Measurements from ENCODE around the gene TGM1. TPM values are rescaled to one million over a fixed set of nuclear protein-coding genes. Genes with fewer than 3 reads are reported as not detected.

Gene TGM1
- total and polyA plus RNA-seq, 4 donors = 0.28 to 1.5 (median 0.76) TPM

DNA sequence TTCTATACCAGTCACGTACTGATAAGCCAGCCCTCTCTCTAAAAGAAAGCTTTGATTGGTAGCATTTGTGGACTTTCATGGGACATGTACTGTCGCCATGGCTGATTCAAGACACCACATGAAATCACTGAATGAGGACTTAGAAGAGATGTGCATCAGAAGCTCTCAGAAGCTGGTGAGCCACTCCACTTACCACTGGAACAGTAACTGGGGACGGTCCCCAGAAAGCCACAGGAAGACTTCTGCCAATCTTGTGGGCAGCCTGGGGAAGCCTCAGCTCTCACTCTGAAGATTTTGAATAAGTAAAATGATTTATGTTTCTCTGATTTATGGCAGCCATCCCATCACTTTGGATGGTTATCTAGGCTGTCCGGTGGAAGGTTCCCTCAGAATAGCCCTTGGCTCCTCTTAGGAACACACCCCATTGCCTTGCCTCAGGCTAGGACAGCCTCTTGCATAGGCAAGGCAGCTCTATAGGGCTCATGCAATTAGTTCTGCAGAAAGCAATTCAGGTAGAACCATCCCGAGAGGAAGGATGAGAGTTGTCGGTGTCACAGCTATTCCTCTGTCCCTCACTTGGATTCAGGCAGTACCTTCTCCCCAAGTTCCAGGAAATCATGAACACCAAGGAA, 26.8 kb upstream of the TGM1 start (continued):
- TF ChIP-seq REST (IDR thresholded peaks at IDR 0.05) (no peak), GABPA (IDR thresholded peaks at IDR 0.05 in 1 of 2, conservative IDR thresholded peaks at IDR 0.05 in 1 of 2) (no peak), HNF4A (conservative IDR thresholded peaks at IDR 0.05) (no peak), SP1 (IDR thresholded peaks at IDR 0.05) (no peak), JUND (IDR thresholded peaks at IDR 0.05) (no peak), YY1 (IDR thresholded peaks at IDR 0.05) (no peak), ATF3 (IDR thresholded peaks at IDR 0.05) (no peak)
- TF ChIP-seq, protein P1, sequence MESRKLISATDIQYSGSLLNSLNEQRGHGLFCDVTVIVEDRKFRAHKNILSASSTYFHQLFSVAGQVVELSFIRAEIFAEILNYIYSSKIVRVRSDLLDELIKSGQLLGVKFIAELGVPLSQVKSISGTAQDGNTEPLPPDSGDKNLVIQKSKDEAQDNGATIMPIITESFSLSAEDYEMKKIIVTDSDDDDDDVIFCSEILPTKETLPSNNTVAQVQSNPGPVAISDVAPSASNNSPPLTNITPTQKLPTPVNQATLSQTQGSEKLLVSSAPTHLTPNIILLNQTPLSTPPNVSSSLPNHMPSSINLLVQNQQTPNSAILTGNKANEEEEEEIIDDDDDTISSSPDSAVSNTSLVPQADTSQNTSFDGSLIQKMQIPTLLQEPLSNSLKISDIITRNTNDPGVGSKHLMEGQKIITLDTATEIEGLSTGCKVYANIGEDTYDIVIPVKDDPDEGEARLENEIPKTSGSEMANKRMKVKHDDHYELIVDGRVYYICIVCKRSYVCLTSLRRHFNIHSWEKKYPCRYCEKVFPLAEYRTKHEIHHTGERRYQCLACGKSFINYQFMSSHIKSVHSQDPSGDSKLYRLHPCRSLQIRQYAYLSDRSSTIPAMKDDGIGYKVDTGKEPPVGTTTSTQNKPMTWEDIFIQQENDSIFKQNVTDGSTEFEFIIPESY (IDR thresholded peaks at IDR 0.05) = no peak

GRCh38 chr14:24286996-24287395, 24.0 kb upstream of the TGM1 start:
- H3K36me3 ChIP-seq (ENCODE audit: control insufficient read depth in 4 of 4, insufficient read depth in 3 of 4, low read depth in 1 of 4, low read length in 3 of 4) = peaks cover 3 to 22% (median 12%) of the 10 kb centered on the region in 4 donors
- no peaks in the 10 kb centered on the region for H3K9me3 ChIP-seq (ENCODE audit: control insufficient read depth in 4 of 4, low read length in 3 of 4)
- H3K4me3 ChIP-seq (ENCODE audit: low read depth in 1 of 3, low read length in 3 of 3) = no peak overlapping the region
- H3K27me3 ChIP-seq (ENCODE audit: control insufficient read depth in 4 of 4, insufficient read depth in 4 of 4, low read length in 3 of 4) = no peaks in the 10 kb centered on the region
- 90% methylated on average over 5 of the region's 5 CpGs for WGBS
- H3K9ac ChIP-seq (ENCODE audit: low read depth in 1 of 2, low read length in 2 of 2) = no peak overlapping the region
- no peak overlapping the region for H3K27ac ChIP-seq (ENCODE audit: low read depth in 1 of 2, low read length in 2 of 2)
- TF ChIP-seq, protein P2, sequence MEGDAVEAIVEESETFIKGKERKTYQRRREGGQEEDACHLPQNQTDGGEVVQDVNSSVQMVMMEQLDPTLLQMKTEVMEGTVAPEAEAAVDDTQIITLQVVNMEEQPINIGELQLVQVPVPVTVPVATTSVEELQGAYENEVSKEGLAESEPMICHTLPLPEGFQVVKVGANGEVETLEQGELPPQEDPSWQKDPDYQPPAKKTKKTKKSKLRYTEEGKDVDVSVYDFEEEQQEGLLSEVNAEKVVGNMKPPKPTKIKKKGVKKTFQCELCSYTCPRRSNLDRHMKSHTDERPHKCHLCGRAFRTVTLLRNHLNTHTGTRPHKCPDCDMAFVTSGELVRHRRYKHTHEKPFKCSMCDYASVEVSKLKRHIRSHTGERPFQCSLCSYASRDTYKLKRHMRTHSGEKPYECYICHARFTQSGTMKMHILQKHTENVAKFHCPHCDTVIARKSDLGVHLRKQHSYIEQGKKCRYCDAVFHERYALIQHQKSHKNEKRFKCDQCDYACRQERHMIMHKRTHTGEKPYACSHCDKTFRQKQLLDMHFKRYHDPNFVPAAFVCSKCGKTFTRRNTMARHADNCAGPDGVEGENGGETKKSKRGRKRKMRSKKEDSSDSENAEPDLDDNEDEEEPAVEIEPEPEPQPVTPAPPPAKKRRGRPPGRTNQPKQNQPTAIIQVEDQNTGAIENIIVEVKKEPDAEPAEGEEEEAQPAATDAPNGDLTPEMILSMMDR (IDR thresholded peaks at IDR 0.05; ENCODE audit: low read depth, low read length, missing input control) = no peak
- TF ChIP-seq EGR1 (IDR thresholded peaks at IDR 0.05; ENCODE audit: low read depth in 2 of 2) (no peak), FOXA1 (IDR thresholded peaks at IDR 0.05) (no peak), ATF3 (IDR thresholded peaks at IDR 0.05) (no peak), FOXA2 (IDR thresholded peaks at IDR 0.05) (no peak), RXRA (IDR thresholded peaks at IDR 0.05) (no peak), TAF1 (conservative IDR thresholded peaks at IDR 0.05) (no peak), REST (IDR thresholded peaks at IDR 0.05) (no peak), RAD21 (IDR thresholded peaks at IDR 0.05) (no peak), GABPA (IDR thresholded peaks at IDR 0.05 in 1 of 2, conservative IDR thresholded peaks at IDR 0.05 in 1 of 2) (no peak), NR2F2 (IDR thresholded peaks at IDR 0.05) (no peak), MAX (IDR thresholded peaks at IDR 0.05) (no peak), HNF4G (IDR thresholded peaks at IDR 0.05) (no peak), JUND (IDR thresholded peaks at IDR 0.05) (no peak)
- TF ChIP-seq, protein P1 (IDR thresholded peaks at IDR 0.05) = no peak
- no peak for DNase-seq (ENCODE audit: low spot score)
- H3K4me1 ChIP-seq (ENCODE audit: control insufficient read depth in 4 of 4, insufficient read depth in 4 of 4, low read length in 3 of 4) = peaks cover 0 to 16% (median 15%) of the 10 kb centered on the region in 4 donors

All from liver (tissue), 9 donors.